Measurements from ENCODE around the gene GBE1. TPM values are rescaled to one million over a fixed set of nuclear protein-coding genes. Genes with fewer than 3 reads are reported as not detected.

The GBE1 gene
- total RNA-seq, 2 experiments from 2014 or later, result 3.7 to 4.4 TPM

DNA sequence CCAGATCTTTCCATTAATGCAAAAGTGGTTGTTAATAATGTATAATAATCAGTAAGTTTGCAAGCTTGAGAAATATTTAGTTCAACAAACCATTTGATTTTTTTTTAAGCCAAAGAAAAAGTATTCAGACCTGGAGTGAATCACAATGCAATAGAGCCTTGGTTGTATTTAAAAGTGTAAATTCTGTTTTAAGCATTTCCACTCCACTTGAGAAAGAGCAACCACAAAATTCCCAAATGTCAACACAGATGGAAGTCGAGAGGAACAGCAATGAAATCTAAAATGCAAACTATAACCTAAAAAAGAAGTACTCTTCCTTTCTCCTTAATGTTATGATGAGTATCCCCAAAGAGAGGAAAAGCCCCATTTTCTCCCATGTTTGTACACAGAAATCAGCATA, 20.2 kb downstream of the GBE1 start:
- Histone ChIP-seq H3K4me1 (ENCODE audit: insufficient read depth, low read length) (no peaks in the 10 kb centered on the region), H3K4me3 (ENCODE audit: low read length) (no peak overlapping the region), H3K36me3 (ENCODE audit: insufficient read depth, low read length) (no peaks in the 10 kb centered on the region), H3K27me3 (ENCODE audit: control insufficient read depth in 1 of 2, insufficient read depth in 2 of 2, low read length in 2 of 2) (no peaks in the 10 kb centered on the region), H3K9me3 (ENCODE audit: control insufficient read depth in 1 of 2, insufficient read depth in 1 of 2, low read length in 2 of 2) (no peaks in the 10 kb centered on the region), H3K27ac (ENCODE audit: low read depth in 1 of 2, low read length in 2 of 2) (no peak overlapping the region)
- no peak overlapping the region for H3K27ac Mint-ChIP-seq
- H3K9me3 Mint-ChIP-seq, result no peaks in the 10 kb centered on the region
- H3K4me1 Mint-ChIP-seq (ENCODE audit: low read depth), result no peaks in the 10 kb centered on the region
- H3K27me3 Mint-ChIP-seq, result no peaks in the 10 kb centered on the region
- no peak overlapping the region for H3K4me3 Mint-ChIP-seq
- TF ChIP-seq, protein P1, sequence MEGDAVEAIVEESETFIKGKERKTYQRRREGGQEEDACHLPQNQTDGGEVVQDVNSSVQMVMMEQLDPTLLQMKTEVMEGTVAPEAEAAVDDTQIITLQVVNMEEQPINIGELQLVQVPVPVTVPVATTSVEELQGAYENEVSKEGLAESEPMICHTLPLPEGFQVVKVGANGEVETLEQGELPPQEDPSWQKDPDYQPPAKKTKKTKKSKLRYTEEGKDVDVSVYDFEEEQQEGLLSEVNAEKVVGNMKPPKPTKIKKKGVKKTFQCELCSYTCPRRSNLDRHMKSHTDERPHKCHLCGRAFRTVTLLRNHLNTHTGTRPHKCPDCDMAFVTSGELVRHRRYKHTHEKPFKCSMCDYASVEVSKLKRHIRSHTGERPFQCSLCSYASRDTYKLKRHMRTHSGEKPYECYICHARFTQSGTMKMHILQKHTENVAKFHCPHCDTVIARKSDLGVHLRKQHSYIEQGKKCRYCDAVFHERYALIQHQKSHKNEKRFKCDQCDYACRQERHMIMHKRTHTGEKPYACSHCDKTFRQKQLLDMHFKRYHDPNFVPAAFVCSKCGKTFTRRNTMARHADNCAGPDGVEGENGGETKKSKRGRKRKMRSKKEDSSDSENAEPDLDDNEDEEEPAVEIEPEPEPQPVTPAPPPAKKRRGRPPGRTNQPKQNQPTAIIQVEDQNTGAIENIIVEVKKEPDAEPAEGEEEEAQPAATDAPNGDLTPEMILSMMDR (IDR thresholded peaks at IDR 0.05), result no peak
- ChIA-PET CTCF (no interaction called here), POLR2A (no interaction called here)
- ATAC-seq (ENCODE audit: poor library complexity), result no peak
- no peaks in the 10 kb centered on the region for H3K36me3 Mint-ChIP-seq (ENCODE audit: low read depth)
- DNase-seq, result no peak
- intact Hi-C loops (cut with DNase I, micrococcal nuclease), result loop anchor here in 1 of 2 experiments (5.0 kb wide), 1 partner anchor 41 kb away; no protein-coding TSS in a partner anchor

DNA sequence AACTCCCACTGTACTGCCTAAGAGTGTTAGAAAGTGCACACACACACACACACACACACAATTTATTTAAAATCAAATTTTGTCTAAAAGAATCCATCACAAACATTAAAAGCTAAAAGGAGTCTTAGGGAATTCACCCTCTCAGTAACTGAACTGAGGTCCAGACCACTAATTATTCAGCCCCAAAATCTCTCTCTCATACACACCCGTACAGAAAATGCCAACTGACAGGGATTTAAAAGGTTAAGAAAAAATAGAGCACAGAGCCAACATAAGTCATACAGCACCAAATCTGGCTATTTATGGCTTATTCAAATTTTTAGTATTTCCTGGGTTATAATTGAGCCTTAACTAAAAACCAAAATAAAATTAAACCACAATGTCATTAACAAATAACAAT, 20.7 kb downstream of the GBE1 start:
- H3K9me3 ChIP-seq (ENCODE audit: control insufficient read depth in 1 of 2, insufficient read depth in 1 of 2, low read length in 2 of 2), result no peaks in the 10 kb centered on the region
- POLR2A ChIA-PET, result no interaction called here
- no peaks in the 10 kb centered on the region for H3K36me3 ChIP-seq (ENCODE audit: insufficient read depth, low read length)
- TF ChIP-seq, protein P1 (IDR thresholded peaks at IDR 0.05), result no peak
- H3K27me3 ChIP-seq (ENCODE audit: control insufficient read depth in 1 of 2, insufficient read depth in 2 of 2, low read length in 2 of 2), result no peaks in the 10 kb centered on the region
- DNase-seq (no peak), ATAC-seq (ENCODE audit: poor library complexity) (no peak)
- H3K27me3 Mint-ChIP-seq, result no peaks in the 10 kb centered on the region
- no peaks in the 10 kb centered on the region for H3K9me3 Mint-ChIP-seq
- intact Hi-C loops (cut with DNase I, micrococcal nuclease), result loop anchor here in 1 of 2 experiments (5.0 kb wide), 1 partner anchor 42 kb away; no protein-coding TSS in a partner anchor
- no peak overlapping the region for H3K4me3 ChIP-seq (ENCODE audit: low read length)
- no peak overlapping the region for H3K27ac ChIP-seq (ENCODE audit: low read depth in 1 of 2, low read length in 2 of 2)
- H3K4me3 Mint-ChIP-seq, result no peak overlapping the region
- no peaks in the 10 kb centered on the region for H3K36me3 Mint-ChIP-seq (ENCODE audit: low read depth)
- no peak overlapping the region for H3K27ac Mint-ChIP-seq
- CTCF ChIA-PET, result no interaction called here
- no peaks in the 10 kb centered on the region for H3K4me1 ChIP-seq (ENCODE audit: insufficient read depth, low read length)
- no peaks in the 10 kb centered on the region for H3K4me1 Mint-ChIP-seq (ENCODE audit: low read depth)

DNA sequence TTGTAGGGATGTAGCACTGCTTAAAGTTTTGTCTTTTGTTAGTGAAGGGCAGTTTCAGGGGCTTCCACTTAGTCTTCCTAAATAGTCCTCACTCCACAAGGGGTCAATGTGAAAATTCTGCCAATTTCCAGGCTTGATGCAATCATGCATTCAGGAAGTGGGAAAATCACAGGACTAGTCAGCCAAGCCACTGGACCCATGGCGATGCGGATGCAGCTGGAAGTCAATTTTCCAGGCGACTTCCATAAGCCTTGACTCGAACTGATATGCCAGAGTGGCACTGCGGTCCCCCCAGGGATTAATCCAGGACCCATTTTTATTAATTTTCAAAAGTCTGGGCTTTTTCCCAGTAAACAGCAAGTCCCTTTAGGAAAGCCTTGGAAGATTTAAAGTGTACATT, 26.1 kb downstream of the GBE1 start:
- CTCF ChIA-PET, result no interaction called here
- DNase-seq (no peak), ATAC-seq (ENCODE audit: poor library complexity) (no peak)
- Histone ChIP-seq H3K4me1 (ENCODE audit: insufficient read depth, low read length) (no peaks in the 10 kb centered on the region), H3K36me3 (ENCODE audit: insufficient read depth, low read length) (no peaks in the 10 kb centered on the region), H3K27ac (ENCODE audit: low read depth in 1 of 2, low read length in 2 of 2) (no peak overlapping the region), H3K4me3 (ENCODE audit: low read length) (no peak overlapping the region), H3K9me3 (ENCODE audit: control insufficient read depth in 1 of 2, insufficient read depth in 1 of 2, low read length in 2 of 2) (no peaks in the 10 kb centered on the region), H3K27me3 (ENCODE audit: control insufficient read depth in 1 of 2, insufficient read depth in 2 of 2, low read length in 2 of 2) (no peaks in the 10 kb centered on the region)
- H3K27me3 Mint-ChIP-seq, result no peaks in the 10 kb centered on the region
- no peaks in the 10 kb centered on the region for H3K36me3 Mint-ChIP-seq (ENCODE audit: low read depth)
- TF ChIP-seq, protein P1 (IDR thresholded peaks at IDR 0.05), result no peak
- intact Hi-C loops (cut with DNase I, micrococcal nuclease), result no loop called here
- POLR2A ChIA-PET, result no interaction called here
- H3K9me3 Mint-ChIP-seq, result no peaks in the 10 kb centered on the region
- H3K27ac Mint-ChIP-seq, result no peak overlapping the region
- H3K4me1 Mint-ChIP-seq (ENCODE audit: low read depth), result peaks cover 5% of the 10 kb centered on the region
- no peak overlapping the region for H3K4me3 Mint-ChIP-seq
